Ovary (tissue), 3 donors: ENCODE measurements around the gene WDR83.

Source experiments
- CTCF ChIP-seq, 3 donors: fragments of 450-650 bp in 2 of 3; fragments of 200-600 bp in 1 of 3; IDR thresholded peaks; one replicate each; pipeline versions ENCODE4 v1.5.1 to v1.8.0; 2016 to 2022; ENCODE audit warnings: antibody characterized with exemption in 3 of 3, mild to moderate bottlenecking in 1 of 3
- EP300 ChIP-seq: sonication (generic); formaldehyde crosslinking; IDR thresholded peaks from one replicate; pipeline ENCODE4 v1.6.1; 2017; ENCODE audit warnings: antibody characterized with exemption
- POLR2A ChIP-seq: fragments of 450-650 bp; IDR thresholded peaks from one replicate; pipeline ENCODE4 v1.6.1; 2017; ENCODE audit warnings: antibody characterized with exemption, mild to moderate bottlenecking, moderate library complexity
- donor health status: DM: no; HTN: no; CAD: no.

DNA sequence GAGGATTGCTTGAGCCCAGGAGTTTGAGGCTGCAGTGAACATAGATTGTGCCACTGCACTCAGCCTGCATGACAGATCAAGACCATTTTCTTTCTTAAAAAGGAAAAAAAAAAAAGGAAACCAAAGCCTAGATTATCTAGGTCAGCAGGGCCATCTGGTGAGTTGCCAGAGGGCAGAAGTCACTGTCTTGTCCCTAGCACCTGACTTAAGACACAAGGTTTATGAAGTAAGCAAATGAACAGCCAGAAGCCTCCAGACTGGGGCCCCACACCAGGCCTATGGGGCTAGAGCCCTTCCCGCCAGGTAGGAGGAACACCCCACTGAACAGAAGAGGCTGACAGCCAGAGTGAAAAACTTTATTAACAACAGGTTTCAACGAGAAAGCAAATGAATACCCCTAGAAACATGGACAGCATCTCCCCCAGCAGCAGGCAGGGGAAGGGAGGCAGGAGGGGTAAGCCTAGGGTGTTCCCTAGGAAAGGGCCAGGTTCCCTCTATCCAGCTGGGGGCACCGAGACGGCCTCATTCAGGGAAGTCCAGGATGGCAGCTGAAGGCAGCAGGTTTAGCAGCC is 1.2 kb downstream of the WDR83 start:
- TF ChIP-seq EP300 (no peak), CTCF (IDR thresholded peaks at IDR 0.05) (no peak), POLR2A (no peak)
